ENCODE measurements around the gene CACNG4. TPM values are rescaled to one million over a fixed set of nuclear protein-coding genes. Genes with fewer than 3 reads are reported as not detected.

The CACNG4 gene
- total RNA-seq, 6 donors from 2014 or later = 2.1 to 27.8 (median 8.0) TPM

- peaks cover 0 to 5% (median 0%) of the 10 kb centered on the region in 4 donors for H3K4me1 ChIP-seq
- DNase-seq = no peak
- no peaks in the 10 kb centered on the region for H3K36me3 ChIP-seq
- no peak overlapping the region for H3K4me3 ChIP-seq
- H3K27ac ChIP-seq = no peak overlapping the region
- TF ChIP-seq POLR2AphosphoS5 (IDR thresholded peaks at IDR 0.05) (no peak), EP300 (IDR thresholded peaks at IDR 0.05) (no peak), POLR2A (IDR thresholded peaks at IDR 0.05) (no peak)
- TF ChIP-seq, protein P1, sequence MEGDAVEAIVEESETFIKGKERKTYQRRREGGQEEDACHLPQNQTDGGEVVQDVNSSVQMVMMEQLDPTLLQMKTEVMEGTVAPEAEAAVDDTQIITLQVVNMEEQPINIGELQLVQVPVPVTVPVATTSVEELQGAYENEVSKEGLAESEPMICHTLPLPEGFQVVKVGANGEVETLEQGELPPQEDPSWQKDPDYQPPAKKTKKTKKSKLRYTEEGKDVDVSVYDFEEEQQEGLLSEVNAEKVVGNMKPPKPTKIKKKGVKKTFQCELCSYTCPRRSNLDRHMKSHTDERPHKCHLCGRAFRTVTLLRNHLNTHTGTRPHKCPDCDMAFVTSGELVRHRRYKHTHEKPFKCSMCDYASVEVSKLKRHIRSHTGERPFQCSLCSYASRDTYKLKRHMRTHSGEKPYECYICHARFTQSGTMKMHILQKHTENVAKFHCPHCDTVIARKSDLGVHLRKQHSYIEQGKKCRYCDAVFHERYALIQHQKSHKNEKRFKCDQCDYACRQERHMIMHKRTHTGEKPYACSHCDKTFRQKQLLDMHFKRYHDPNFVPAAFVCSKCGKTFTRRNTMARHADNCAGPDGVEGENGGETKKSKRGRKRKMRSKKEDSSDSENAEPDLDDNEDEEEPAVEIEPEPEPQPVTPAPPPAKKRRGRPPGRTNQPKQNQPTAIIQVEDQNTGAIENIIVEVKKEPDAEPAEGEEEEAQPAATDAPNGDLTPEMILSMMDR (IDR thresholded peaks at IDR 0.05) = no peak
- H3K9me3 ChIP-seq = no peaks in the 10 kb centered on the region
- ATAC-seq (ENCODE audit: low FRiP score in 2 of 2) = no peak
- H3K27me3 ChIP-seq = no peaks in the 10 kb centered on the region
- 44 to 49% methylated on average over 12 to 18 of the region's 18 CpGs for WGBS, 2 donors
Observed at GRCh38 chr17:66945147-66945835, 19.2 kb upstream of the CACNG4 start.

DNA sequence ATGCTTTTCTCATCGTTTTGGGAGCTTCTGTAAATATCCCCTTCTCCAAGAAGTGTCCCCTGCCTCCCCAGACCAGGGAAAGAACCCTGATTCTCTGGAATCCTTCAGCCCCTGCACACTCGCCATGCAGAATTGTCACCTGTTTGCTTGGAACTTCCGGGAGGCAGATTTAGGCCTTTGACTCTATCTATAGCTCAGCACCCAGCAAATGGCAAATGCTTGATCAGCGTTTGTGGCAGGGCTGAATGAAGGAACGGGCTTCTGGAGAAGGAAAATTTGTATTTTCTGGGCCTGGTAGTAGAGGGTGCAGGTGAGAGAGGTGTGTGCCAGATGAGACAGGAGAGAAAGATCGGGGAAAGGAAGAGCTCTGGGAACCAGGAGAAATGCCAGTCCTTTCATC is 18.3 kb upstream of the CACNG4 start:
- no peak overlapping the region for H3K27ac ChIP-seq
- peaks cover 0 to 5% (median 0%) of the 10 kb centered on the region in 4 donors for H3K4me1 ChIP-seq
- H3K4me3 ChIP-seq = no peak overlapping the region
- no peak for TF ChIP-seq POLR2AphosphoS5 (IDR thresholded peaks at IDR 0.05)
- no peak for TF ChIP-seq POLR2A (IDR thresholded peaks at IDR 0.05)
- TF ChIP-seq, protein P1 (IDR thresholded peaks at IDR 0.05) = no peak
- no peak for TF ChIP-seq EP300 (IDR thresholded peaks at IDR 0.05)
- no peak for DNase-seq
- no peaks in the 10 kb centered on the region for H3K27me3 ChIP-seq
- WGBS, 2 donors = 80 to 87% methylated on average over 6 of the region's 6 CpGs
- no peak for ATAC-seq (ENCODE audit: low FRiP score in 2 of 2)
- no peaks in the 10 kb centered on the region for H3K9me3 ChIP-seq
- no peaks in the 10 kb centered on the region for H3K36me3 ChIP-seq

GRCh38 chr17:66947311-66947710 is 17.2 kb upstream of the CACNG4 start:
- no peaks in the 10 kb centered on the region for H3K9me3 ChIP-seq
- WGBS, 2 donors = 83 to 86% methylated on average over 3 to 6 of the region's 6 CpGs
- H3K27ac ChIP-seq = no peak overlapping the region
- H3K4me1 ChIP-seq = peaks cover 0 to 13% (median under 1%) of the 10 kb centered on the region in 4 donors
- no peaks in the 10 kb centered on the region for H3K36me3 ChIP-seq
- H3K27me3 ChIP-seq = no peaks in the 10 kb centered on the region
- TF ChIP-seq EP300 (IDR thresholded peaks at IDR 0.05) = no peak
- TF ChIP-seq POLR2AphosphoS5 (IDR thresholded peaks at IDR 0.05) = no peak
- TF ChIP-seq POLR2A (IDR thresholded peaks at IDR 0.05) = no peak
- TF ChIP-seq, protein P1 (IDR thresholded peaks at IDR 0.05) = no peak
- ATAC-seq (ENCODE audit: low FRiP score in 2 of 2) = no peak
- no peak overlapping the region for H3K4me3 ChIP-seq
- DNase-seq = no peak

DNA sequence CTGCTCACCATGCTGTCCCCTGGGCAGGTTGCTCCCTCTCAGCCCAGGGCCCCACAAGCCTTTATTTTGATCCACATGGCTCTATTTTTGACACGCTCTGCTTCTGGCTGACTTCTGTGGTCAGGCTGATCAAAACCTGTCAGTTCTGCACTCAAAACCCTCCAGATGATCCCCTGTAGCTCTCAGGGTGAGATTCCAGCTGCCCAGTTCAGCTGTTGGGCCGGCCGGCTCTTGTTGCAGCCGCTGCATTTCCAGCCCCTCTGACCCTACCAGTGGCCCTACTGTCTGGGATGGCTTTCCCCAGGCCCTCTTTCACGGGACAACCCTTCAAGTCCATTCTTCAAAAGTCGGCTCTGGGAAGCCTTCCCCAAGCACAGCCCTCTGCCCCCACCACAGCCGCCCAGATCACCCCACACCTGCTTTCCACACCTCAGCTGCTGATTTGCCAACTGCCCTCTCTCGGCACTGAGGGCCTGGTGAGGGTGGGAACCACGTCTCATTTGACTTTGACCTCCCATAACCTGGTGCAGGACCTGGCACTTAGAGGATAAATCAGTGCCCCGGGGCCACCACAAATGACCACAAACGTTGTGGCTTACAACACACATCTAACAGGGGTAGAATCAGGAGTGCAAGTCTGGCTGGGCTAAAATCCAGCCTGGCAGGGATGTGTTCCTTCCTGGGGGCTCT is 16.3 kb upstream of the CACNG4 start:
- 53 to 79% methylated on average over 4 to 11 of the region's 11 CpGs for WGBS, 2 donors
- TF ChIP-seq, protein P1 (IDR thresholded peaks at IDR 0.05) = no peak
- TF ChIP-seq POLR2A (IDR thresholded peaks at IDR 0.05) = no peak
- no peak for TF ChIP-seq POLR2AphosphoS5 (IDR thresholded peaks at IDR 0.05)
- no peak for TF ChIP-seq EP300 (IDR thresholded peaks at IDR 0.05)
- Histone ChIP-seq H3K4me3 (no peak overlapping the region), H3K4me1 (peaks cover 0 to 13% (median 2%) of the 10 kb centered on the region in 4 donors), H3K27me3 (no peaks in the 10 kb centered on the region), H3K36me3 (no peaks in the 10 kb centered on the region), H3K9me3 (no peaks in the 10 kb centered on the region), H3K27ac (no peak overlapping the region)
- DNase-seq = no peak
- no peak for ATAC-seq (ENCODE audit: low FRiP score in 2 of 2)

Data from upper lobe of left lung (tissue), 6 donors.